ENCODE measurements around the gene RNF138. TPM values are rescaled to one million over a fixed set of nuclear protein-coding genes. Genes with fewer than 3 reads are reported as not detected.

Gene RNF138
- total and polyA plus RNA-seq, 5 donors from 2014 or later: 62.1 to 94.8 (median 90.0) TPM

- peak overlapping the region; percentile 96 for H3K4me3 ChIP-seq (ENCODE audit: low read depth, low read length)
These were observed 4.2 kb downstream of the RNF138 start for GRCh38 chr18:32095900-32096229.

GRCh38 chr18:32096946-32097345 lies 5.3 kb downstream of the RNF138 start:
- ATAC-seq (ENCODE audit: low read depth in 2 of 2): no peak
- peak overlapping the region; percentile 65 for H3K27ac ChIP-seq (ENCODE audit: insufficient read depth, low read length, poor library complexity, severe bottlenecking)
- peaks cover 22% of the 10 kb centered on the region for H3K36me3 Mint-ChIP-seq
- peak overlapping the region; percentile 96 for H3K4me3 ChIP-seq (ENCODE audit: low read depth, low read length)
- no peaks in the 10 kb centered on the region for H3K27me3 ChIP-seq (ENCODE audit: control insufficient read depth, insufficient read depth, low read length)
- H3K9me3 Mint-ChIP-seq: no peaks in the 10 kb centered on the region
- H3K9me3 ChIP-seq (ENCODE audit: control insufficient read depth in 2 of 2, low read length in 2 of 2): no peaks in the 10 kb centered on the region
- peak overlapping the region; percentile 88 to 96 (median 95) for H3K27ac Mint-ChIP-seq
- H3K27me3 Mint-ChIP-seq: peaks cover 5% of the 10 kb centered on the region
- peak in 1 of 3 donors; percentile 43 for DNase-seq
- peaks cover 72% of the 10 kb centered on the region for H3K4me1 ChIP-seq (ENCODE audit: control insufficient read depth, insufficient read depth, low read length, poor library complexity, severe bottlenecking)
- peaks cover 5% of the 10 kb centered on the region for H3K36me3 ChIP-seq (ENCODE audit: control insufficient read depth, insufficient read depth, low read length)
- peaks cover 45 to 67% (median 53%) of the 10 kb centered on the region in 4 donors for H3K4me1 Mint-ChIP-seq
- H3K4me3 Mint-ChIP-seq: peak overlapping the region; percentile 89 to 100 (median 92)

More at GRCh38 chr18:32095900-32096229, 4.2 kb downstream of the RNF138 start:
- ATAC-seq (ENCODE audit: low read depth in 2 of 2) (no peak), DNase-seq (no peak)
- H3K9me3 ChIP-seq (ENCODE audit: control insufficient read depth in 2 of 2, low read length in 2 of 2): no peaks in the 10 kb centered on the region
- Mint-ChIP-seq H3K4me1 (peaks cover 42 to 67% (median 56%) of the 10 kb centered on the region in 4 donors), H3K27ac (peak overlapping the region; percentile 88 to 96 (median 95)), H3K9me3 (no peaks in the 10 kb centered on the region), H3K4me3 (peak overlapping the region; percentile 89 to 100 (median 92)), H3K36me3 (peaks cover 20% of the 10 kb centered on the region), H3K27me3 (peaks cover 5% of the 10 kb centered on the region)
- no peaks in the 10 kb centered on the region for H3K27me3 ChIP-seq (ENCODE audit: control insufficient read depth, insufficient read depth, low read length)
- peak overlapping the region; percentile 49 for H3K27ac ChIP-seq (ENCODE audit: insufficient read depth, low read length, poor library complexity, severe bottlenecking)
- H3K36me3 ChIP-seq (ENCODE audit: control insufficient read depth, insufficient read depth, low read length): peaks cover 5% of the 10 kb centered on the region
- H3K4me1 ChIP-seq (ENCODE audit: control insufficient read depth, insufficient read depth, low read length, poor library complexity, severe bottlenecking): peaks cover 79% of the 10 kb centered on the region

GRCh38 chr18:32104516-32104915 lies 12.8 kb downstream of the RNF138 start:
- H3K4me1 Mint-ChIP-seq: peaks cover 23 to 73% (median 40%) of the 10 kb centered on the region in 4 donors
- ATAC-seq (ENCODE audit: low read depth in 2 of 2): no peak
- peaks cover 12% of the 10 kb centered on the region for H3K36me3 ChIP-seq (ENCODE audit: control insufficient read depth, insufficient read depth, low read length)
- H3K4me3 Mint-ChIP-seq: no peak overlapping the region
- no peaks in the 10 kb centered on the region for H3K9me3 ChIP-seq (ENCODE audit: control insufficient read depth in 2 of 2, low read length in 2 of 2)
- H3K4me3 ChIP-seq (ENCODE audit: low read depth, low read length): no peak overlapping the region
- peaks cover 0 to 1% (median 0%) of the 10 kb centered on the region in 7 donors for H3K9me3 Mint-ChIP-seq
- H3K27me3 Mint-ChIP-seq: no peaks in the 10 kb centered on the region
- H3K36me3 Mint-ChIP-seq: peaks cover 26% of the 10 kb centered on the region
- H3K27ac Mint-ChIP-seq: peak overlapping the region in 1 of 3 donors; percentile 7
- no peaks in the 10 kb centered on the region for H3K27me3 ChIP-seq (ENCODE audit: control insufficient read depth, insufficient read depth, low read length)
- peaks cover 26% of the 10 kb centered on the region for H3K4me1 ChIP-seq (ENCODE audit: control insufficient read depth, insufficient read depth, low read length, poor library complexity, severe bottlenecking)
- no peak overlapping the region for H3K27ac ChIP-seq (ENCODE audit: insufficient read depth, low read length, poor library complexity, severe bottlenecking)
- no peak for DNase-seq

GRCh38 chr18:32110005-32110404 lies 18.3 kb downstream of the RNF138 start:
- ATAC-seq (ENCODE audit: low read depth in 2 of 2): no peak
- Mint-ChIP-seq H3K4me3 (no peak overlapping the region), H3K36me3 (peaks cover 33% of the 10 kb centered on the region)

GRCh38 chr18:32111706-32112105 lies 20.0 kb downstream of the RNF138 start:
- H3K27ac Mint-ChIP-seq: peak overlapping the region in 1 of 3 donors; percentile 52
- Histone ChIP-seq H3K9me3 (ENCODE audit: control insufficient read depth in 2 of 2, low read length in 2 of 2) (no peaks in the 10 kb centered on the region), H3K4me1 (ENCODE audit: control insufficient read depth, insufficient read depth, low read length, poor library complexity, severe bottlenecking) (peaks cover 7% of the 10 kb centered on the region), H3K27ac (ENCODE audit: insufficient read depth, low read length, poor library complexity, severe bottlenecking) (no peak overlapping the region), H3K36me3 (ENCODE audit: control insufficient read depth, insufficient read depth, low read length) (peaks cover 46% of the 10 kb centered on the region), H3K4me3 (ENCODE audit: low read depth, low read length) (no peak overlapping the region), H3K27me3 (ENCODE audit: control insufficient read depth, insufficient read depth, low read length) (no peaks in the 10 kb centered on the region)
- H3K9me3 Mint-ChIP-seq: no peaks in the 10 kb centered on the region
- H3K4me1 Mint-ChIP-seq: peaks cover 21 to 82% (median 44%) of the 10 kb centered on the region in 4 donors
- DNase-seq (no peak), ATAC-seq (ENCODE audit: low read depth in 2 of 2) (no peak)
- no peaks in the 10 kb centered on the region for H3K27me3 Mint-ChIP-seq
- peak overlapping the region in 2 of 4 donors; percentile 27 to 61 for H3K4me3 Mint-ChIP-seq
- peaks cover 36% of the 10 kb centered on the region for H3K36me3 Mint-ChIP-seq

More at GRCh38 chr18:32110005-32110404, 18.3 kb downstream of the RNF138 start:
- Histone ChIP-seq H3K4me1 (ENCODE audit: control insufficient read depth, insufficient read depth, low read length, poor library complexity, severe bottlenecking) (peaks cover 17% of the 10 kb centered on the region), H3K36me3 (ENCODE audit: control insufficient read depth, insufficient read depth, low read length) (peaks cover 35% of the 10 kb centered on the region), H3K9me3 (ENCODE audit: control insufficient read depth in 2 of 2, low read length in 2 of 2) (no peaks in the 10 kb centered on the region), H3K27ac (ENCODE audit: insufficient read depth, low read length, poor library complexity, severe bottlenecking) (no peak overlapping the region), H3K4me3 (ENCODE audit: low read depth, low read length) (no peak overlapping the region), H3K27me3 (ENCODE audit: control insufficient read depth, insufficient read depth, low read length) (no peaks in the 10 kb centered on the region)
- Mint-ChIP-seq H3K27ac (peak overlapping the region in 1 of 3 donors; percentile 48), H3K4me1 (peaks cover 27 to 87% (median 44%) of the 10 kb centered on the region in 4 donors), H3K9me3 (no peaks in the 10 kb centered on the region), H3K27me3 (no peaks in the 10 kb centered on the region)
- DNase-seq: no peak

- peaks cover 40% of the 10 kb centered on the region for H3K36me3 Mint-ChIP-seq
These were observed 21.2 kb downstream of the RNF138 start for GRCh38 chr18:32112826-32113225.

GRCh38 chr18:32114293-32114942 lies 22.7 kb downstream of the RNF138 start:
- Mint-ChIP-seq H3K9me3 (no peaks in the 10 kb centered on the region), H3K36me3 (peaks cover 40% of the 10 kb centered on the region), H3K27ac (peak overlapping the region; percentile 9 to 17 (median 11)), H3K4me1 (peaks cover 29 to 69% (median 44%) of the 10 kb centered on the region in 4 donors), H3K4me3 (no peak overlapping the region), H3K27me3 (no peaks in the 10 kb centered on the region)
- H3K36me3 ChIP-seq (ENCODE audit: control insufficient read depth, insufficient read depth, low read length): peaks cover 52% of the 10 kb centered on the region
- peaks cover 6% of the 10 kb centered on the region for H3K4me1 ChIP-seq (ENCODE audit: control insufficient read depth, insufficient read depth, low read length, poor library complexity, severe bottlenecking)
- ATAC-seq (ENCODE audit: low read depth in 2 of 2): no peak
- no peak overlapping the region for H3K4me3 ChIP-seq (ENCODE audit: low read depth, low read length)
- no peaks in the 10 kb centered on the region for H3K27me3 ChIP-seq (ENCODE audit: control insufficient read depth, insufficient read depth, low read length)
- H3K9me3 ChIP-seq (ENCODE audit: control insufficient read depth in 2 of 2, low read length in 2 of 2): no peaks in the 10 kb centered on the region
- no peak overlapping the region for H3K27ac ChIP-seq (ENCODE audit: insufficient read depth, low read length, poor library complexity, severe bottlenecking)
- DNase-seq: no peak

More at GRCh38 chr18:32112826-32113225, 21.2 kb downstream of the RNF138 start:
- no peak for ATAC-seq (ENCODE audit: low read depth in 2 of 2)
- peaks cover 48% of the 10 kb centered on the region for H3K36me3 ChIP-seq (ENCODE audit: control insufficient read depth, insufficient read depth, low read length)
- Mint-ChIP-seq H3K27ac (no peak overlapping the region), H3K9me3 (no peaks in the 10 kb centered on the region), H3K27me3 (no peaks in the 10 kb centered on the region), H3K4me1 (peaks cover 27 to 80% (median 51%) of the 10 kb centered on the region in 4 donors), H3K4me3 (peak overlapping the region in 1 of 4 donors; percentile 47)
- peaks cover 11% of the 10 kb centered on the region for H3K4me1 ChIP-seq (ENCODE audit: control insufficient read depth, insufficient read depth, low read length, poor library complexity, severe bottlenecking)
- H3K9me3 ChIP-seq (ENCODE audit: control insufficient read depth in 2 of 2, low read length in 2 of 2): no peaks in the 10 kb centered on the region
- no peaks in the 10 kb centered on the region for H3K27me3 ChIP-seq (ENCODE audit: control insufficient read depth, insufficient read depth, low read length)
- H3K27ac ChIP-seq (ENCODE audit: insufficient read depth, low read length, poor library complexity, severe bottlenecking): no peak overlapping the region
- DNase-seq: no peak
- no peak overlapping the region for H3K4me3 ChIP-seq (ENCODE audit: low read depth, low read length)

GRCh38 chr18:32122039-32122438 lies 30.4 kb downstream of the RNF138 start:
- no peak for DNase-seq
- peaks cover 14 to 27% (median 19%) of the 10 kb centered on the region in 4 donors for H3K4me1 Mint-ChIP-seq
- peak overlapping the region in 2 of 3 donors; percentile 20 for H3K27ac Mint-ChIP-seq
- H3K9me3 Mint-ChIP-seq: no peaks in the 10 kb centered on the region
- no peak overlapping the region for H3K27ac ChIP-seq (ENCODE audit: insufficient read depth, low read length, poor library complexity, severe bottlenecking)
- H3K9me3 ChIP-seq (ENCODE audit: control insufficient read depth in 2 of 2, low read length in 2 of 2): no peaks in the 10 kb centered on the region
- no peak for ATAC-seq (ENCODE audit: low read depth in 2 of 2)
- H3K36me3 Mint-ChIP-seq: peaks cover 24% of the 10 kb centered on the region
- no peak overlapping the region for H3K4me3 Mint-ChIP-seq
- H3K27me3 ChIP-seq (ENCODE audit: control insufficient read depth, insufficient read depth, low read length): no peaks in the 10 kb centered on the region
- H3K27me3 Mint-ChIP-seq: no peaks in the 10 kb centered on the region
- peaks cover 53% of the 10 kb centered on the region for H3K36me3 ChIP-seq (ENCODE audit: control insufficient read depth, insufficient read depth, low read length)
- H3K4me3 ChIP-seq (ENCODE audit: low read depth, low read length): no peak overlapping the region
- H3K4me1 ChIP-seq (ENCODE audit: control insufficient read depth, insufficient read depth, low read length, poor library complexity, severe bottlenecking): peaks cover 6% of the 10 kb centered on the region

Data from CD4-positive, CD25-positive, alpha-beta regulatory T cell (primary cell).